ENCODE results near the gene TMEM244.
"Not testable (repeated sequence)": the region's sequence is repeated elsewhere in the genome, so short reads cannot be mapped to it uniquely, and the experiment has no call there.

DNA sequence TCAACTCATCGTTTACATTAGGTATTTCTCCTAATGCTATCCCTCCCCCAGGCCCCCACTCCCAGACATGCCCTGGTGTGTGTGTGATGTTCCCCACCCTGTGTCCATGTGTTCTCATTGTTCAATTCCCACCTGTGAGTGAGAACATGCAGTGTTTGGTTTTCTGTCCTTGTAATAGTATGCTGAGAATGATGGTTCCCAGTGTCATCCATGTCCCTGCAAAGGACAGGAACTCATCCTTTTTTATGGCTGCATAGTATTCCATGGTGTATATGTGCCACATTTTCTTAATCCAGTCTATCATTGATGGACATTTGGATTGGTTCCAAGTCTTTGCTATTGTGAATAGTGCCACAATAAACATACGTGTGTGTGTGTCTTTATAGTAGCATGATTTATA is 54.0 kb downstream of the TMEM244 start:
- not testable (repeated sequence) for TF ChIP-seq CTCF, POLR2A (IDR thresholded peaks at IDR 0.05)

All from esophagus squamous epithelium (tissue), 4 donors.